Measurements from ENCODE around the gene NCK2.
A peak's percentile ranks its signal among the peaks of the same experiment; 100 is the strongest.
"Not testable (repeated sequence)": the region's sequence is repeated elsewhere in the genome, so short reads cannot be mapped to it uniquely, and the experiment has no call there.

The NCK2 gene

GRCh38 chr2:105763076-105763475 lies 18.4 kb downstream of the NCK2 start:
- H3K4me2 ChIP-seq: no peak overlapping the region
- no peak for TF ChIP-seq Cebpa-rat (IDR thresholded peaks at IDR 0.05)

GRCh38 chr2:105764059-105764458 lies 19.3 kb downstream of the NCK2 start:
- no peak for TF ChIP-seq Cebpa-rat (IDR thresholded peaks at IDR 0.05)
- H3K27me3 ChIP-seq: no peaks in the 10 kb centered on the region
- H3K36me3 ChIP-seq: peaks cover 71% of the 10 kb centered on the region
- no peak overlapping the region for H3K4me2 ChIP-seq
- H3K4me1 ChIP-seq: peaks cover 51% of the 10 kb centered on the region
- no peak overlapping the region for H3K27ac ChIP-seq
- H3K4me3 ChIP-seq: no peak overlapping the region
- H3K9me3 ChIP-seq: peaks cover 16% of the 10 kb centered on the region
- no peak overlapping the region for H3K9ac ChIP-seq
- H4K20me1 ChIP-seq: peaks cover 100% of the 10 kb centered on the region

More at GRCh38 chr2:105763076-105763475, 18.4 kb downstream of the NCK2 start:
- Histone ChIP-seq H3K9me3 (peaks cover 8% of the 10 kb centered on the region), H4K20me1 (peaks cover 100% of the 10 kb centered on the region), H3K36me3 (peaks cover 70% of the 10 kb centered on the region), H3K4me3 (no peak overlapping the region), H3K27me3 (no peaks in the 10 kb centered on the region), H3K4me1 (peaks cover 42% of the 10 kb centered on the region), H3K9ac (no peak overlapping the region), H3K27ac (no peak overlapping the region)

GRCh38 chr2:105765415-105766299 lies 20.9 kb downstream of the NCK2 start:
- H3K36me3 ChIP-seq: peaks cover 64% of the 10 kb centered on the region
- TF ChIP-seq Cebpa-rat (IDR thresholded peaks at IDR 0.05): no peak
- no peak overlapping the region for H3K27ac ChIP-seq
- no peak overlapping the region for H3K4me2 ChIP-seq
- H3K27me3 ChIP-seq: no peaks in the 10 kb centered on the region
- H3K9ac ChIP-seq: no peak overlapping the region
- peaks cover 16% of the 10 kb centered on the region for H3K9me3 ChIP-seq
- H3K4me1 ChIP-seq: peaks cover 62% of the 10 kb centered on the region
- H3K4me3 ChIP-seq: no peak overlapping the region
- peaks cover 100% of the 10 kb centered on the region for H4K20me1 ChIP-seq

- no peak overlapping the region for H3K4me2 ChIP-seq
- H3K4me3 ChIP-seq: no peak overlapping the region
- TF ChIP-seq Cebpa-rat (IDR thresholded peaks at IDR 0.05): no peak
- no peak overlapping the region for H3K27ac ChIP-seq
- H3K36me3 ChIP-seq: peaks cover 64% of the 10 kb centered on the region
- peaks cover 16% of the 10 kb centered on the region for H3K9me3 ChIP-seq
- H3K4me1 ChIP-seq: peaks cover 60% of the 10 kb centered on the region
- H4K20me1 ChIP-seq: peaks cover 100% of the 10 kb centered on the region
- H3K9ac ChIP-seq: no peak overlapping the region
- H3K27me3 ChIP-seq: no peaks in the 10 kb centered on the region
Observed at GRCh38 chr2:105766300-105766866, 21.7 kb downstream of the NCK2 start.

- H3K4me3 ChIP-seq: no peak overlapping the region
- no peaks in the 10 kb centered on the region for H3K27me3 ChIP-seq
- no peak overlapping the region for H3K9ac ChIP-seq
- H3K27ac ChIP-seq: no peak overlapping the region
- peaks cover 62% of the 10 kb centered on the region for H3K36me3 ChIP-seq
- H3K4me1 ChIP-seq: peaks cover 62% of the 10 kb centered on the region
- peaks cover 16% of the 10 kb centered on the region for H3K9me3 ChIP-seq
- TF ChIP-seq Cebpa-rat (IDR thresholded peaks at IDR 0.05): no peak
- H4K20me1 ChIP-seq: peaks cover 100% of the 10 kb centered on the region
- no peak overlapping the region for H3K4me2 ChIP-seq
Observed at GRCh38 chr2:105768176-105768575, 23.5 kb downstream of the NCK2 start.

GRCh38 chr2:105768961-105769452 lies 24.3 kb downstream of the NCK2 start:
- H3K27ac ChIP-seq: no peak overlapping the region
- H3K4me2 ChIP-seq: peak overlapping the region; percentile 64
- peaks cover 16% of the 10 kb centered on the region for H3K9me3 ChIP-seq
- no peak for TF ChIP-seq Cebpa-rat (IDR thresholded peaks at IDR 0.05)
- H4K20me1 ChIP-seq: peaks cover 100% of the 10 kb centered on the region
- H3K36me3 ChIP-seq: peaks cover 62% of the 10 kb centered on the region
- no peak overlapping the region for H3K4me3 ChIP-seq
- peaks cover 69% of the 10 kb centered on the region for H3K4me1 ChIP-seq
- no peaks in the 10 kb centered on the region for H3K27me3 ChIP-seq
- no peak overlapping the region for H3K9ac ChIP-seq

- TF ChIP-seq Cebpa-rat (IDR thresholded peaks at IDR 0.05): no peak
- Histone ChIP-seq H3K4me1 (peaks cover 74% of the 10 kb centered on the region), H3K4me3 (no peak overlapping the region), H4K20me1 (peaks cover 100% of the 10 kb centered on the region), H3K9me3 (peaks cover 16% of the 10 kb centered on the region), H3K27me3 (no peaks in the 10 kb centered on the region), H3K36me3 (peaks cover 57% of the 10 kb centered on the region), H3K4me2 (peak overlapping the region; percentile 64; the same call in 1 of the 2 replicates), H3K27ac (no peak overlapping the region), H3K9ac (no peak overlapping the region)
Observed at GRCh38 chr2:105769504-105769903, 24.8 kb downstream of the NCK2 start.

GRCh38 chr2:105770149-105770548 lies 25.4 kb downstream of the NCK2 start:
- no peak overlapping the region for H3K27ac ChIP-seq
- peaks cover 100% of the 10 kb centered on the region for H4K20me1 ChIP-seq
- H3K4me3 ChIP-seq: no peak overlapping the region
- no peak overlapping the region for H3K9ac ChIP-seq
- no peak overlapping the region for H3K4me2 ChIP-seq
- no peak for TF ChIP-seq Cebpa-rat (IDR thresholded peaks at IDR 0.05)
- H3K4me1 ChIP-seq: peaks cover 81% of the 10 kb centered on the region
- H3K27me3 ChIP-seq: no peaks in the 10 kb centered on the region
- H3K36me3 ChIP-seq: peaks cover 56% of the 10 kb centered on the region
- peaks cover 16% of the 10 kb centered on the region for H3K9me3 ChIP-seq

- Histone ChIP-seq H3K4me2 (peak overlapping the region; percentile 93; the same call in 1 of the 2 replicates), H3K4me1 (peaks cover 92% of the 10 kb centered on the region), H4K20me1 (peaks cover 100% of the 10 kb centered on the region), H3K9me3 (peaks cover 16% of the 10 kb centered on the region), H3K27ac (peak overlapping the region; percentile 37; the same call in 1 of the 2 replicates), H3K36me3 (peaks cover 45% of the 10 kb centered on the region)
- not testable (repeated sequence) for H3K4me3 ChIP-seq, H3K9ac ChIP-seq, H3K27me3 ChIP-seq
Observed at GRCh38 chr2:105771291-105771690, 26.6 kb downstream of the NCK2 start.

- Histone ChIP-seq H4K20me1 (peaks cover 100% of the 10 kb centered on the region), H3K4me2 (peak overlapping the region; percentile 93), H3K27ac (peak overlapping the region; percentile 37; the same call in 1 of the 2 replicates), H3K4me3 (no peak overlapping the region), H3K9ac (no peak overlapping the region), H3K27me3 (no peaks in the 10 kb centered on the region), H3K9me3 (peaks cover 16% of the 10 kb centered on the region), H3K36me3 (peaks cover 39% of the 10 kb centered on the region), H3K4me1 (peaks cover 94% of the 10 kb centered on the region)
- TF ChIP-seq Cebpa-rat (IDR thresholded peaks at IDR 0.05): no peak
Observed at GRCh38 chr2:105771836-105772235, 27.1 kb downstream of the NCK2 start.

All from BLaER1 (cell line).